ENCODE measurements around the gene CARHSP1.

DNA sequence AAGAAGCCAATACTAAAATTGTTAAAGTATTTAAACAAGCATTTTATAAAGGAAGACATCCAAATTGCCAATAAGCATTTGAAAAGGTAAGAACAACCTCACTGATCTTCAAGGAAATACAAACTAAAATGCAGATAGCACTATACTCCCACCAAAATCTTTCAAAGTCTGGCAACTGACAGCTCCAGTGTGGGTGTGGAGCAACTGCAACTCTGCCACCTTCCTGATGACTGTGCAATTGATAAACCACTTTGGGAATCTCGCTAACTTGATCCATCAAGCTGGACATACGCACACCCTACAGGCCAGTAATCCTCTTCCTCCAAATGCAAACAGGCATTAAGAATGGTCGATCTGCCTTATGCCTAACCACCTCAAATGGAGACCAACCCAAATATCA lies 45.3 kb upstream of the CARHSP1 start:
- TF ChIP-seq POLR2A (IDR thresholded peaks at IDR 0.05; ENCODE audit: low read length) (no peak), GATA1 (IDR thresholded peaks at IDR 0.05; ENCODE audit: low read depth, low read length) (no peak)
